DOHH2 (cell line): ENCODE data around the gene PCDH18.

Experiments
- H3F3A ChIP-seq: fragments of 200-600 bp; sonication (generic), shearing (Covaris generic); 2 replicates; pipeline ENCODE4 v1.6.0; 2016; ENCODE audit warnings: antibody characterized with exemption, mild to moderate bottlenecking; ENCODE audit not compliant: control insufficient read depth, insufficient read depth
- H3K27ac ChIP-seq: fragments of 200-600 bp; sonication (generic); 2 replicates; pipeline ENCODE4 v1.5.1; 2014; ENCODE audit warnings: low read depth, mild to moderate bottlenecking, low read length, moderate library complexity
- H3K27me3 ChIP-seq: fragments of 200-600 bp; sonication (generic); 2 replicates; pipeline ENCODE4 v1.6.1; 2014; ENCODE audit warnings: mild to moderate bottlenecking, low read length, mixed read lengths; ENCODE audit not compliant: control insufficient read depth
- H3K36me3 ChIP-seq: fragments of 200-600 bp; sonication (generic); 2 replicates; pipeline ENCODE4 v1.6.1; 2014; ENCODE audit warnings: mild to moderate bottlenecking, low read length, moderate library complexity, mixed read lengths; ENCODE audit not compliant: control insufficient read depth
- H3K4me1 ChIP-seq: fragments of 200-600 bp; sonication (generic); 2 replicates; pipeline ENCODE4 v1.6.1; 2014; ENCODE audit warnings: mild to moderate bottlenecking, low read length, mixed read lengths; ENCODE audit not compliant: control insufficient read depth
- H3K4me2 ChIP-seq: fragments of 200-600 bp; sonication (generic); 2 replicates; pipeline ENCODE4 v1.6.0; 2014; ENCODE audit warnings: mild to moderate bottlenecking, low read length, moderate library complexity
- H3K4me3 ChIP-seq: fragments of 200-600 bp; sonication (generic); 2 replicates; pipeline ENCODE4 v1.5.1; 2014; ENCODE audit warnings: mild to moderate bottlenecking, low read length, mixed read lengths
- H3K79me2 ChIP-seq: fragments of 200-600 bp; sonication (generic); 2 replicates; pipeline ENCODE4 v1.6.1; 2014; ENCODE audit warnings: mild to moderate bottlenecking, low read length, mixed read lengths; ENCODE audit not compliant: control insufficient read depth
- H3K9me2 ChIP-seq: fragments of 200-600 bp; sonication (generic); replicated peaks from 2 replicates; pipeline ENCODE4 v1.6.1; 2014; ENCODE audit warnings: mild to moderate bottlenecking, low read length, mixed read lengths; ENCODE audit not compliant: control insufficient read depth
- H3K9me3 ChIP-seq: fragments of 200-600 bp; sonication (generic); 2 replicates; pipeline ENCODE4 v1.6.1; 2014; ENCODE audit warnings: antibody characterized with exemption, low read length, mixed read lengths; ENCODE audit not compliant: control insufficient read depth, insufficient read depth
- H4K20me1 ChIP-seq: fragments of 200-600 bp; sonication (generic); 2 replicates; pipeline ENCODE4 v1.6.0; 2014; ENCODE audit warnings: low read depth, mild to moderate bottlenecking, antibody characterized with exemption, low read length, moderate library complexity; ENCODE audit not compliant: control insufficient read depth, insufficient read depth
- EZH2phosphoT487 ChIP-seq: fragments of 200-600 bp; sonication (generic); IDR thresholded peaks from 2 replicates; pipeline ENCODE4 v1.6.1; 2017; ENCODE audit warnings: borderline replicate concordance, mild to moderate bottlenecking, antibody characterized with exemption, low read length, moderate library complexity, mixed read lengths
- TF ChIP-seq, protein P1 (sequence below): fragments of 200-600 bp; sonication (generic); IDR thresholded peaks from one replicate; pipeline ENCODE4 v1.5.1; 2014; ENCODE audit warnings: antibody characterized with exemption, mild to moderate bottlenecking, low read depth, low read length; ENCODE audit not compliant: poor library complexity, severe bottlenecking

The PCDH18 gene

DNA sequence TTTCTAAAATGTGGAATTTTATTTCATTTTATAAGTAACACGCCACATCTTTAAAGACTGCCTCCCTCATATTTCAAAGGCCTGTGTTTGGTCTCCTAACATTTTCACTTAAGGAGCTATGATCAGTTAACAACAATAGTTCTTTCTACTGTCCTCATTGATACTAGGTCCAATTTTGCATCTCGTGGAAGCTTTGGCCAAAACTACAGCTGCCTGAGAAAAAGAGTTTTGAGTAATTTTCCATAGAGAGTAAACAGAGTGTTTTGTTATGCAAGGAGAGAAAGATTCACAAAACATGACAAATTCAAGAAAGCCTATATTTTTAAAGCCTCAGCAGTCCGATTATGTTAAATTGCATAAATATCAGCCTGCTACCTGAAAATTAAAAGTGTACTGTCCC lies 11.4 kb upstream of the PCDH18 start:
- H4K20me1 ChIP-seq, result no peaks in the 10 kb centered on the region
- no peaks in the 10 kb centered on the region for H3K79me2 ChIP-seq
- no peak overlapping the region for H3K27ac ChIP-seq
- H3K4me1 ChIP-seq, result no peaks in the 10 kb centered on the region
- no peaks in the 10 kb centered on the region for H3K36me3 ChIP-seq
- H3F3A ChIP-seq, result no peaks in the 10 kb centered on the region
- H3K4me2 ChIP-seq, result no peak overlapping the region
- H3K4me3 ChIP-seq, result no peak overlapping the region
- H3K9me3 ChIP-seq, result no peaks in the 10 kb centered on the region
- TF ChIP-seq, protein P1, sequence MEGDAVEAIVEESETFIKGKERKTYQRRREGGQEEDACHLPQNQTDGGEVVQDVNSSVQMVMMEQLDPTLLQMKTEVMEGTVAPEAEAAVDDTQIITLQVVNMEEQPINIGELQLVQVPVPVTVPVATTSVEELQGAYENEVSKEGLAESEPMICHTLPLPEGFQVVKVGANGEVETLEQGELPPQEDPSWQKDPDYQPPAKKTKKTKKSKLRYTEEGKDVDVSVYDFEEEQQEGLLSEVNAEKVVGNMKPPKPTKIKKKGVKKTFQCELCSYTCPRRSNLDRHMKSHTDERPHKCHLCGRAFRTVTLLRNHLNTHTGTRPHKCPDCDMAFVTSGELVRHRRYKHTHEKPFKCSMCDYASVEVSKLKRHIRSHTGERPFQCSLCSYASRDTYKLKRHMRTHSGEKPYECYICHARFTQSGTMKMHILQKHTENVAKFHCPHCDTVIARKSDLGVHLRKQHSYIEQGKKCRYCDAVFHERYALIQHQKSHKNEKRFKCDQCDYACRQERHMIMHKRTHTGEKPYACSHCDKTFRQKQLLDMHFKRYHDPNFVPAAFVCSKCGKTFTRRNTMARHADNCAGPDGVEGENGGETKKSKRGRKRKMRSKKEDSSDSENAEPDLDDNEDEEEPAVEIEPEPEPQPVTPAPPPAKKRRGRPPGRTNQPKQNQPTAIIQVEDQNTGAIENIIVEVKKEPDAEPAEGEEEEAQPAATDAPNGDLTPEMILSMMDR, result no peak
- no peak for TF ChIP-seq EZH2phosphoT487
- no peaks in the 10 kb centered on the region; the same call in 1 of the 2 replicates for H3K9me2 ChIP-seq
- no peaks in the 10 kb centered on the region for H3K27me3 ChIP-seq

DNA sequence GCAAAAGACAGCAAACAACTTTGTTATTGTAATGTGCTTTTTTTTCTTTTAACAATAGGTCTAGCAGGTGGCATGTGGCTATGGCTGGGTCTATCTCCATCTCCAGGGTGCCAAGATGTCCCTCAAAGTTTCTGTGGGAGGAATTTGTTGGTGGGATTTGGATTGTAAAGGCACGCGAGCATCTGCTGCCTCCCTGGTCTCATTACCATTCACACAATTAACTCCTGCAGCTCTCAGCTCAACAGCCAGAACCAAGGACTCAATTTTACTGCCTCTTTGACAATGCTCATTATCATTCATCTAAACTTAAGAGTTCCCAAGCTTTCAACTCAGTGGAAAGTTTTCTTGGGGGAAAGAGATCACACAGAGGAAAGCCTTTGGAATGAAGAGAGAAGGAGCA lies 10.9 kb upstream of the PCDH18 start:
- Histone ChIP-seq H3K4me1 (no peaks in the 10 kb centered on the region), H3K4me2 (no peak overlapping the region)
- TF ChIP-seq, protein P1, result no peak
- TF ChIP-seq EZH2phosphoT487, result no peak

DNA sequence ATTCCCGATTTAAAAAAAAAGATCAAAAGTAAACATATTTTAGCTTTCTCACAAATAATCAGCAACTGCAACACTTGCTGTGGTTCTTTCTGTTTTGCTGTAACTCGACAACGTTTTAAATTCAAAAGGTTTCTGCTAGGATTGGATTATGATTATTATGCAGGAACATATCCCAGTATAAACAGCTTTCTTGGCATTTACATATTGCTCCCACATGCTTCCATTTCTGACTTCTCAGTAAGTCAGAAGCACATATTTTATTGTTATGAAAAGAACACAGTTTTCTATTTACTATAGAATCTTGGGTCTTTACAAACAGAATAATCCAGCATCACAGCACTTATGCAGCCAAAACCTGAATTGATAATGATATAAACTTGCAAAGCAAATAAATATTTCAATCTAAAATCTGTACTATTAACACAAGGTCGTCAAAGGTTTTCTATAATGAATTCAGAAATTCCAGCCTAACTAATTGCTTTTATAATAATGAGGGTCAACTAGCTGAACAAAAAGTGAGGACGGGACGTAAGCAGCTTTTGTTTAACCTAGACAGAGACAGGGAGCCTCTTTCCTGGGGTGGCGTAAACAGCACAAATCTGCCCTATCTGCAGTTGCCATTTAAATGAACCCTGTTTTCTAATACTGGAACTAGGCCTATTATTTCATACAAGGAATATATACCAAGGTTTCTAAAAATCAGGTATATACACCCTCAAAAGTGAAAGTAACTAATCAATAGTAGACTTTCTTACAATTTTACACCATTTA lies 9.8 kb upstream of the PCDH18 start:
- no peak for TF ChIP-seq EZH2phosphoT487
- TF ChIP-seq, protein P1, result no peak
- Histone ChIP-seq H3K27ac (no peak overlapping the region), H3K27me3 (no peaks in the 10 kb centered on the region), H3K9me3 (no peaks in the 10 kb centered on the region), H4K20me1 (no peaks in the 10 kb centered on the region), H3K4me3 (no peak overlapping the region), H3K79me2 (no peaks in the 10 kb centered on the region), H3K4me2 (no peak overlapping the region), H3F3A (no peaks in the 10 kb centered on the region), H3K9me2 (no peaks in the 10 kb centered on the region; the same call in 1 of the 2 replicates), H3K4me1 (no peaks in the 10 kb centered on the region), H3K36me3 (no peaks in the 10 kb centered on the region)

More for the DNA sequence above, 10.9 kb upstream of the PCDH18 start:
- Histone ChIP-seq H3K4me3 (no peak overlapping the region), H4K20me1 (no peaks in the 10 kb centered on the region), H3K36me3 (no peaks in the 10 kb centered on the region), H3F3A (no peaks in the 10 kb centered on the region), H3K27me3 (no peaks in the 10 kb centered on the region), H3K27ac (no peak overlapping the region), H3K9me2 (no peaks in the 10 kb centered on the region; the same call in 1 of the 2 replicates), H3K79me2 (no peaks in the 10 kb centered on the region), H3K9me3 (no peaks in the 10 kb centered on the region)
